T-helper 9 cell (primary cell): ENCODE results near the gene RAE1.

ENCODE experiments used
- DNase-seq: peaks from one replicate; pipeline ENCODE4 v3.0.0-alpha.2; 2020

RAE1 gene

DNA sequence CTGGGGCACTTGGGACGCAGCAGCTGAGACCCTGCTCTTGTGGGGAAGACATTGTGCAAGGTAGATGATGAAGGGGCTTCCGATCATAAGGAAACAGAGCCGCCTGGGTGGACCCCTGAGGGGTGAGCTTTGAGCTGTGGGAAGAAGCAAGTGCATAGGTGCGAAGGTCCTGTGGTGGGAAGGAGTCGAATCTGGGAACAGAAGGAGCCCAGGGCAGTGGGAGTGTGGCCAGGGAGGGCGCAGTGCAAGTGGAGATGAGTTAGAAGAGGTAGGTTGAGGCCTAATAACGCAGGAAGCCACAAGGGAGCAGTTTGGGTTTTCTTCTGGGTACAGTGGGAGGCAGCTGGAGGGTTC is 50.5 kb downstream of the RAE1 start:
- no peak for DNase-seq

- DNase-seq: no peak
These were observed 51.4 kb downstream of the RAE1 start for GRCh38 chr20:57402206-57403125.

DNA sequence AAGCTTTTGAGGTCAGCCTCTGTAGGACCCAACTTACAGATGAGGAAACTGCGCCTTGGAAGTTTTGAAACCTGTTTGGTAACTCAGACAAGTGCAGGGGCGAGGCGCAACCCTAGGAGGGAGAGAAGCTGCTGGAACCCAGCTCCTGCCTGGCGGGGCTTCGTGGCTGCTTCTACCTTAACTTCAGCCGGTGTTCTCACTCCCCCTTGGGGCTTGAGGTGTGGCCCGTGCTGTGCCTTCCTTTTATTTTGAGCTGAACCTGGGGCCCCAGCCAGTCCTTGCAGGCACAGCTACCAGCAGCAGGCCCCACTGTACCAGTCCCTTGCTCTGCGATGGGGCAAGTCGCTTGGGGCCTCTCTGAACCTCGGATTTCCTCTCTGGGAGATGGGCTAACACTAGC is 52.2 kb downstream of the RAE1 start:
- DNase-seq: no peak

GRCh38 chr20:57404006-57404405 is 53.0 kb downstream of the RAE1 start:
- no peak for DNase-seq

DNA sequence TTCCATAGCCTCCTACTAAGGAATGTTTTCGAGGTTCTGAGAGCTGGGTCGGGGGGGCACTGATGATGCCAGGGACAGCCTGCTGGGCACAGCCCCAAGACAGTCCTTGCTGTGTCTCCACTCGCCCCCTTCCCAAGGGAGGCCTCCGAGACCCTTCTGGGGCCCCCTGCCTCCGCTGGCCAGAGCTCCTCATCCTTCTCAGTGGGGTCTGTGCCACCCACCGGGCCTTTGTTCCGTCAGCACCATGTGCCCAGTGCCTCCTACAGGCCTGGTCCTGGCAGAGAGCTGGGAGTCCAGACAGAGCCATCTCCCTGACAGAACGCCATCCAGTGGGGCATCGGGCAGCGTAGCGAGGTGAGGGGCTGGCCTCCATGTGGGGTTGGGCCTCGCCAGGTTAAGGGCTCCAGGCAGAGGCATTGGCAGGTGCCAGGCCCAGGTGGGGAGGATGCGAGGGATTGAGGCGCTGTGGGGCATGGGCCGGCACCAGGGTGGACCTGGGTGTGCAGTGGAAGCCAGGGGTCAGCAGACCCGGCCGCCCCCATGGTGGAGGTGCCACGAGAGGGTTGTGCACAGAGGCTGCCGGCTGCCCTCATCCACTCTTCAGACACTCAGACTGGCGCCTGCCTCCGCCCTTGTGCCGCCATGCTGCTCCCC is 53.5 kb downstream of the RAE1 start:
- DNase-seq: no peak

DNA sequence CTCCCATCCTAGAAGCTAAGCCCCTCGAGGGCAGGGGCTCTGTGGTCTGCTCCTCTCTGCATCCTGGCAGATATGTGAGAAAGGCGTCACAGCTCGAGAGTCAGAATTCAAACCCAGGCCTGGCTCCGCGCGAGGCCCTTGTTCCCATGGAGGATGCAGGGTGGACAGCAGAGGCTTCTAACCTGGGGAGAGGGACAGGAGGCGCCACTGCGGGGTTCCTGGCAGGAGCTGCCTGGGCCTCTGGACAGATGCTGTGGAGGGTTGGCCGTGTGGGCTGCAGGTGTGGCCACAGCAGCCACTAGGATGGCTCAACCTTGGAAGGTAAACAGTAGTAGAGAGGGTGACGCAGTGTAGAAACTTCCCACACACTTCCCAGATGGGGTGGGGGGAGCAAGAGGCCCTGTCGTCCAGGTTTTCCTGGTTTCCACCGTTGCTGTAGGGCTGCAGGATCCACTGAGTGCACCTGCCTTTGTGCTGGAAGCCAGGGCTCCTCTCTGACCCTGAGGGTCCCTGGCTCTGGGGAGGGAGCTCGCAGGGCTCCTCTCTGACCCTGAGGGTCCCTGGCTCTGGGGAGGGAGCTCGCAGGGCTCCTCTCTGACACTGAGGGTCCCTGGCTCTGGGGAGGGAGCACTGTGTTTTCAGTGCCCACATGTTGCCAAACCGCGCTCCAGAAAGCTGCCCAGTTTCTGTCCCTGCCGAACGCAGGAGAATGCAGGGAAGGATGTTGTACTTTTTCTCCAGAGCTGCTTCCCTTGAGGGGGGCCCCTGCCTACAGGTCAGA is 54.4 kb downstream of the RAE1 start:
- DNase-seq: no peak

GRCh38 chr20:57407541-57407956 is 56.5 kb downstream of the RAE1 start:
- no peak for DNase-seq

DNA sequence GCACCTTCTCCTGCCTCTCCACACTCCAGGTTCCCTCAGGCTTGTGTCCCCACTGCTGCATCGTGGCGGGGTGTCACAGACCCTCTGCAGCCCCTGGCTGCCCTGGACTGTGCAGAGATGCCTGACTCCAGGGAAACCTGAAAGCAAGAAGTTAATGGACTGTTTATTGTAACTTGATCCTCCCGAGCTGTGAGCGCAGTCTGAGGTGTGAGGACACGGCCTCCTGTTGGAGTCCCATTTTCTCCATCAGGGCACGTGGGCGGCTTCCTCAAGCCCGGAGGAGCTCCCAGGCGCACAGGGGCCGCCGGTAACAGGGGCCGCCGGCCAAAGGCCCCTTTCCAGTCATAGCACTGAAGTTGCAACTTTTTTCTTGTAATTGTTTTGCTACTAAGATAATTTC is 57.1 kb downstream of the RAE1 start:
- no peak for DNase-seq

- DNase-seq: no peak
These were observed 57.6 kb downstream of the RAE1 start for GRCh38 chr20:57408536-57409233.

GRCh38 chr20:57409316-57409671 is 58.2 kb downstream of the RAE1 start:
- DNase-seq: no peak

DNA sequence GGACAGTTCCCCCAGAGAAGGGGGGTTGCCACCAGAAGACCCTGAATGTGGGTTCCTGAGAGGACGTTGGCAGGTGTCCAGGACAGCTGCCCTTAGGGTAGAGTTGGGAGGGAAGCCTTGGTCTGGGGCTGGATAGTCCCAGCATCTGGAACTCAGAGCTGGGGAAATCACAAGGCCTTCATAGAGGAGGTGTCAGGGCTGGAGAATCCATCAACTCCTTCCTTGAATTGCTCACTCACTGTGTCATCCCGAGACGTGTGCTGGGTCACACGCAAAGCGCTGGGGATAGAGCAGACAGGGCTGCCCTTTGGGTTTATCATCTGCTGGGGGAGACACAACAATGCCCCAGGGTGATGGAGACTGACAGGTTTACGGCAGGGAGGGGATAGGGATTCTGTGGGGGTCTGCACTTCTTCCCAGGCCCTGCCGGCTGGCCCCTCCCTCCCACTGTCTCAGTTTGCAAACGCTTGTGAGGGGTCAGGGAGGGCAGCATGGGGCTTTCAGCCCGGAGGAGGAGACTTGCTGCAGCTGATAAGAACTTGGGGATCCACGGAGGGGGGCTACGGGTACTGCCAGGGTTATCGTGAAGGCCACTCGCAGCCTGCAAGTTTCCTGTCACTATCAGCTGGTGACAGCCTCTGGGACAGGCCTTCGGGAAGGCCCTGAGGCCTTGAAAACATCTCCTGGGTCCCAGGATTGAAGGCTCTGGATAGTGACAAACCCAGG is 58.8 kb downstream of the RAE1 start:
- no peak for DNase-seq

GRCh38 chr20:57410398-57410920 is 59.4 kb downstream of the RAE1 start:
- DNase-seq: no peak

- no peak for DNase-seq
These were observed 59.9 kb downstream of the RAE1 start for GRCh38 chr20:57410924-57411323.

DNA sequence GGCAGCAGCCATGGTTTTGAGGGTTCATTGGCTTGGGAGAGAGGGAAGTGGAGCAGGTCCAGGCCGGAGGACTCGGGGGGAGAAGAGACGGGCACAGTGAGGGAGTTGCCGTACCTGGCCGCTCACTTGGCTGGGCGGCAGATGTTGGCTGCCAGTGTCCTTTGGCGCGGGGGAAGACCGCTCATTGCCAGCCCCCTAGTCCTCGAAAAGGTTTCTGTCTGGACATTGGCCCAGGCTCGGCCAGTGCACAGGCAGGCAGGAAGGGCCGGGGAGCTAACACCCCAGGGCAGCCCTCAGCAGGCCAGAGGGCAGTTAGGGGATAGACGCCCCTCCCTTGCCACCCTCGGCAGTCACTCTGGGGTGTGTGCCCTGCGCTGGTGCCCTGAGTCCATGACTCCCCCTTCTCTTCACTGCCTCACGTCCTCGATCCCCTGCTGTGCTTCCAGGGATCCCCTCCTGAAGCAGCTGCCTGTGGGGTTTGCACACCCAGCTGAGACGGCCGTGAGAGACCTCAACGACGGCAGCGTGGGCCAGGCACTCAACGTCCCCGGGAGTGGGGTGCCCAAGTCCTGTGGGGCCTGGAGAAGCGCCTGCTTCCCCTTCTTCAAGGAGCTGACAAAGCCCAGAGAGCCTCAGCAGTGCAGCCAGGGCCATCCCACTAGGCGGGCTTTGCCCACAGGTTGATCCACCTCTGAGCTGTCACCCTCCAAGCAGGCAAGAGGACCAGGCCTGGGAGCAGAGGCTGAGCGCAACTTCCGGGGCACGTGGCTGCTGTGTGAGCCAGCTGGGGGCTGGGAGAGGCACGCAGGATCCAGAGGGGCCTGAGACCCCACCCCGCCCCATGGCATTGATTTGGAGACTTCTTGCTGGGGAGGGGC is 60.6 kb downstream of the RAE1 start:
- no peak for DNase-seq

DNA sequence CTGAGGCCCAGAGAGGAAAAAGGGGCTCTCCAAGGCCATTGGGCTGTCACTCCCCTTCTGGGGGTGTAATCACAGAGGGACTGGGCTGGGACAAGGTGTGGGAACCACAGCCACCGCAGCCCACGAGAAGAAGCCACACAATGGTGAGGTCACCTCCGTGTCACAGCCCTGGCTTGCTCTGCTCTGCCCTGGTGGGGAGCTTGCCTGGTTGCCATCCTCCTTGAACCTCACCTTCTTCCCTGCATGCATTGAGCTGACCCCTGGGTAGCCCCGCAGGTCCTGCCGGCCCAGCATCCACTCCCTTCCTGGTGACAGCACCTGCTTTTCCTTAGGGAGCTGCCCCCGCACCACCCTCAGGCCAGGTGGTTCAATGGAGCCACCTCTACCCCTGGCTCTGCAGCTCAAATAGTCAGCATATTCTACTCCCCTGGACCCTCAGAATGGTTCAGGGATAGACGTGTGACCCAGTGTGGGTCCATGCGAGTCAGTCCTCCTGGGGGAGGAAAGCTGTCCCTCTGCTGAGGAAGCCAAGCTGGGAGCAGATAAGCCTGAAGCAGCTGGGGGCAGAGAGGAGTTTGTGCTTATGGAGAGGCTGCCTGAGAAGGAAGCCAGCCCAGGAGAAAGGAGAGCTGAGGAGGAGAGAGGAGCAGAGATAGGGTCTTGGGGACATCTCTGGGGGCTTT is 61.4 kb downstream of the RAE1 start:
- no peak for DNase-seq

GRCh38 chr20:57413986-57414385 is 62.9 kb downstream of the RAE1 start:
- DNase-seq: no peak

DNA sequence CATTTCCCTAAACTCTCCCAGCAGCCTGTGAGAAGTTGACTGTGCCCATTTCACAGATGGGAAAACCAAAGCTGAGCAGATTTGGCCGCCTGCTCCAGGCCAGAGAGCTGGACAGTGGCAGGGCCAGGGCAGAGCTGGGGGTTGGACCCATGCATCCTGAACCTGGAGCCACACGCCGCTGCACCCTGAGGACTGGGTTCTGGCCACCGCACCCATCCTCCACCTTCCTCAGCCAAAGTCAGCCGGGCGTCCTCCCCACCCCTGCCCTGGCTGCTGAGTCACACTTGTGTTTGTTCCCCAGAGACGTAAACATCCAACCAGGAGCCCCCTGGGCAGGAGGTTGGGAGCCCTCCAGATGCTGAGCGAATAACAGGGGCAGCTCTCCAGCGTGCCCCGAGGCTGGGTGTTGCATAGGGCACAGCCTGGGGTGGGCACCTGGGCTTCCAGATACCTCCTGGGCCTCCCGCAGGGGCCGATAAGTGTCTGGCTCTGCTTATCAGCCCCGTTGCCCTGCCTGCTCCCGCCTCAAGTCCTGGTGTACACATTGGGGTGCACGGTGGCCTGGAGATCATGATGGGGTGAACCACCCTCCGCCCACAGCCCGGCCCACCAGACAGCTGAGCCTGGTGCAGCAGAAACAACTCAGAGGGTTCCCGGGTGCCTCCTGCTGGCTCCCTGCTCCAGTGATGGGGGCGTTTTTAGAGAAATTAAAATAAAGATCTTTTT is 64.0 kb downstream of the RAE1 start:
- no peak for DNase-seq

DNA sequence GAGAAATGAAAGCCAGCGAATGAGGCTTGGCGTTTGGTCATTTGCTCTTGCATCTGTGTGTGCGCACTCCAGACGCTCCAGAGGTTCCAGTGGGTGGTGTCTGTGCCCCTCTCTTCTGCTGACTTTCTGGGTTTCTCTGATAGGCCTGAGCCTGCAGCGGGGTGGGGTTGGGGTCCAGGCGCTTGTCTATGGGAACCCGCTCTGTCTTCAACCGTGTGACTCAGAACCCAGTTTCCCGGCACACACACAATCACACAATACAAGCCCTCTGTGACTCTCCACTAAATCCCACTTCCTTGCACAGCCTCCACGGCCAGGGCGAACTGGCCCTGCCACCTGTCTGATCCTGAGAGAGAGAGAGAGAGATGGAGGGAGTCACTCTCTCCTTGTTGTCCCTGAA is 64.7 kb downstream of the RAE1 start:
- DNase-seq: no peak

DNA sequence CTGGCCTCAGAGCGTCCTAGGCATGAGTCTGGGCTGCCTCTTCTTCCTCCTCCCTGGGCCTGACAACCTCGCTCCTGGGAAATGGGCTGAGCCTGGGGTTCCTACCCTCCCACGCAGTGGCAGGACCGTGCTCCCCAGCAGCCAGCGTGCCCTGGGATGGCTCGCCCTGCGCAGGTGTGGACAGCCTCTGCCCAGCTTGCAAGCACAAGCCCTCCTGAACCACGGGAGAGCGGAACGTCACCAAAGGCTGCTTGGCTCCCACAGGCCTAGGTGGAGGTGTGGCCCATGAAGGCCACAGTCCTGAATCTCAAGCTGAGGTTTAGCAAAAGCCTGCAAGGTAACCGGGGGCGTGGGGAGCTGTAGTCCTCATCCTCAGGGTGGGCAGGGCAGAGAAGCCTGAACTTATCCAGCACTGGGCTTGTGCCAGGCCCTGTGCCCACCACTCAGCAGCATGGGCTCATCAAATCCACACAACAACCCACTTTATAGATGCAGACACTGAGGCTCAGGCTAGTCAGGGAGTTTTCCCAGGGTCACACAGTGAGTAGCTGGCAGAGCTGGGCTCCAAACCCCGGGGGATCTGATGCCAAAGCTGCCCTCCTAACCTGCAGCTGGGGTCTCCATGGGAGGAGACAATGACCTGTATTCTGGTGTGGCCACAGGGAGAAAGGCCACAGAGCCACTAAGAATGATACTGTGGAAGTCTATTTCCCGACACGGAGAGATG is 65.4 kb downstream of the RAE1 start:
- DNase-seq: no peak
